Liver (tissue), 3 donors: Measurements from ENCODE around the gene FRMPD3.

Source experiments
- ATF3 ChIP-seq: IDR thresholded peaks from 2 replicates; pipeline ENCODE4 v1.6.1; 2016; ENCODE audit warnings: antibody characterized with exemption
- CTCF ChIP-seq: fragments of 150-350 bp; IDR thresholded peaks from 2 replicates; pipeline ENCODE4 v1.5.1; 2017; ENCODE audit warnings: improper control_type of control experiment, low read depth, low read length; ENCODE audit not compliant: missing input control
- EGR1 ChIP-seq, 2 donors: IDR thresholded peaks; 2 replicates each; pipeline ENCODE4 v1.6.1; 2016 to 2018; ENCODE audit warnings: antibody characterized with exemption in 2 of 2, low read depth in 2 of 2
- GABPA ChIP-seq, 2 donors: IDR thresholded peaks in 1 of 2; conservative IDR thresholded peaks in 1 of 2; 2 replicates each; pipeline ENCODE4 v1.6.1; 2016; ENCODE audit warnings: antibody characterized with exemption in 2 of 2, mild to moderate bottlenecking in 1 of 2, moderate library complexity in 1 of 2
- HNF4A ChIP-seq, 2 donors: conservative IDR thresholded peaks; 2 replicates each; pipeline ENCODE4 v1.6.1; 2016; ENCODE audit warnings: antibody characterized with exemption in 2 of 2, mild to moderate bottlenecking in 2 of 2
- JUND ChIP-seq, 2 donors: IDR thresholded peaks; 2 replicates each; pipeline ENCODE4 v1.6.1; 2016; ENCODE audit warnings: antibody characterized with exemption in 2 of 2
- MAX ChIP-seq: IDR thresholded peaks from 2 replicates; pipeline ENCODE4 v1.6.1; 2016; ENCODE audit warnings: antibody characterized with exemption
- NR2F2 ChIP-seq: IDR thresholded peaks from 2 replicates; pipeline ENCODE4 v1.6.1; 2016; ENCODE audit warnings: antibody characterized with exemption
- RAD21 ChIP-seq, 2 donors: IDR thresholded peaks; 2 replicates each; pipeline ENCODE4 v1.6.1; 2016; ENCODE audit warnings: antibody characterized with exemption in 2 of 2, mild to moderate bottlenecking in 2 of 2
- REST ChIP-seq: IDR thresholded peaks from 2 replicates; pipeline ENCODE4 v1.6.1; 2016; ENCODE audit warnings: antibody characterized with exemption, mild to moderate bottlenecking
- RXRA ChIP-seq, 2 donors: IDR thresholded peaks; 2 replicates each; pipeline ENCODE4 v1.6.1; 2017 to 2018; ENCODE audit warnings: antibody characterized with exemption in 2 of 2, mild to moderate bottlenecking in 1 of 2
- YY1 ChIP-seq: IDR thresholded peaks from 2 replicates; pipeline ENCODE4 v1.6.1; 2016; ENCODE audit warnings: antibody characterized with exemption, mild to moderate bottlenecking
- ZBTB33 ChIP-seq: IDR thresholded peaks from 2 replicates; pipeline ENCODE4 v1.6.1; 2016; ENCODE audit warnings: antibody characterized with exemption
- donor health status: healthy.
- donor health status: healthy.

GRCh38 chrX:107482046-107482445 lies 32.6 kb downstream of the FRMPD3 start:
- TF ChIP-seq RXRA (IDR thresholded peaks at IDR 0.05) (no peak), CTCF (no peak), RAD21 (IDR thresholded peaks at IDR 0.05) (no peak), REST (no peak), JUND (IDR thresholded peaks at IDR 0.05) (no peak), ZBTB33 (no peak), NR2F2 (no peak), ATF3 (no peak), EGR1 (IDR thresholded peaks at IDR 0.05; ENCODE audit: low read depth in 2 of 2) (no peak), MAX (no peak), YY1 (no peak), HNF4A (conservative IDR thresholded peaks at IDR 0.05) (no peak), GABPA (IDR thresholded peaks at IDR 0.05 in 1 of 2, conservative IDR thresholded peaks at IDR 0.05 in 1 of 2) (no peak)
